NT2/D1 (cell line): ENCODE data around the gene S100A8.

Experiments used
- DNase-seq: peaks from one replicate; pipeline ENCODE4 v3.0.0-alpha.2; 2011; ENCODE audit warnings: low read depth, low spot score
- H3K27me3 ChIP-seq: 2 replicates; pipeline ENCODE4 v1.6.0; 2011; ENCODE audit warnings: mild to moderate bottlenecking; ENCODE audit not compliant: insufficient read length, insufficient read depth
- H3K36me3 ChIP-seq: 2 replicates; pipeline ENCODE4 v1.6.1; 2011; ENCODE audit warnings: mild to moderate bottlenecking, low read length, mixed read lengths; ENCODE audit not compliant: insufficient read depth, insufficient read length
- H3K4me1 ChIP-seq: 2 replicates; pipeline ENCODE4 v1.5.1; 2011; ENCODE audit not compliant: insufficient read depth, insufficient read length
- H3K4me3 ChIP-seq: 2 replicates; pipeline ENCODE4 v1.5.1; 2011; ENCODE audit warnings: low read depth; ENCODE audit not compliant: insufficient read length
- H3K9ac ChIP-seq: 2 replicates; pipeline ENCODE4 v1.6.0; 2011; ENCODE audit warnings: low read depth; ENCODE audit not compliant: insufficient read length
- H3K9me3 ChIP-seq: 2 replicates; pipeline ENCODE4 v1.5.1; 2011; ENCODE audit warnings: mild to moderate bottlenecking, low read length; ENCODE audit not compliant: insufficient read depth
- SUZ12 ChIP-seq: IDR thresholded peaks from 2 replicates; pipeline ENCODE4 v1.6.1; 2011; ENCODE audit not compliant: insufficient read length, insufficient read depth; ENCODE audit errors: extremely low read depth
- YY1 ChIP-seq: IDR thresholded peaks from 2 replicates; pipeline ENCODE4 v1.6.1; 2011; ENCODE audit not compliant: insufficient read length, insufficient read depth
- ZNF274 ChIP-seq: IDR thresholded peaks from 2 replicates; pipeline ENCODE4 v1.6.1; 2011; ENCODE audit warnings: mild to moderate bottlenecking, low read depth, low read length

The S100A8 gene

DNA sequence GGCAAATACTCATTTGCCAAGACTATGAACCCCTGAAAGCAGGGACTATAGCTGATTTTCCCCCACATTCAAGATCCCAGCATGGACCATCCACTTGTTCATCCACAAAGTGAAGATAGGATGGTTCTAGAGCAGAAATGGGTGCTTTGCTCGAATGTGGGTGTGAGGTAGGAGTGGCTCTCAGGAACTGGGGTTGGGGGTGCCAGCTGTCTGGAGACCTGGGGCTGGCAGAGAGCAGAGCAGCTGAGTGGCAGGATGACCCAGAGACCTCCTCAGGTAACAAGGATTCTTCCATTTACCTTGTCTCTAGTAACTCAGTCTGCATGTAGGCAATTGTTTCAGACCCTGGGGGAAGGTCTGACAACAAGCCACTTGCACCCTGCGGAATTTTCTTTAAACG lies 27.2 kb downstream of the S100A8 start:
- no peaks in the 10 kb centered on the region for H3K4me1 ChIP-seq

DNA sequence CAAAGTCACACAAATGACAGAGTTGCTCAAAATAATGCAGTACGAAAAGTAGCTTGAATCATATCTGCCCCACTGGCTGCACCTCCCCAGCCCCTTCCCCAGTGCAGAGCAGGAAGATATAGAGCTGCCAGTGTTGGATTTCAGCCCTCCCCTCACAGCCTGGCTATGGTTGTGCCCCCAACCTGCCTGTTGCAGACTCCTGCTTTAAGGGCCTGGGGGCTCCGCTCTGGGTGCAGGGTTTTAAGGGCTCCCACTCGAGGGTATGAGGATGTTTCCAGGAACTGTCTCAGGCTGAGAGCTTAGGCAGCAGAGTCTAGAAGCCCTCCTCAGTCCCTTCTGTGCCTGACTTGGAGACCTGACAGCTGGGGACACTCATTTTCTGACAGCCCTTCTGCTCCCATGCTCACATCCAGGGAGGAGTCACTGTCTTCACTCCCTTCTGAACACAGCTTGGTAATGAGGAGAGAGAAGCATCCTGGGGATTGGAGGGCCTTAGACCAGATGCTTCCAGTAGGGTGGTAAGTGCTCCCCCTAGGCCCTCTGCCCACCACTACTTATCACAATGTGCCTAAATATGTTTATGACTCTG lies 28.6 kb downstream of the S100A8 start:
- TF ChIP-seq ZNF274 (no peak), YY1 (no peak), SUZ12 (no peak)
- Histone ChIP-seq H3K4me1 (no peaks in the 10 kb centered on the region), H3K9me3 (no peaks in the 10 kb centered on the region), H3K27me3 (no peaks in the 10 kb centered on the region), H3K4me3 (no peak overlapping the region), H3K36me3 (no peaks in the 10 kb centered on the region), H3K9ac (no peak overlapping the region)
- no peak for DNase-seq

More for the DNA sequence above, 27.2 kb downstream of the S100A8 start:
- no peak for DNase-seq
- Histone ChIP-seq H3K9me3 (no peaks in the 10 kb centered on the region), H3K27me3 (no peaks in the 10 kb centered on the region), H3K36me3 (no peaks in the 10 kb centered on the region), H3K9ac (no peak overlapping the region), H3K4me3 (no peak overlapping the region)
- TF ChIP-seq YY1 (no peak), SUZ12 (no peak), ZNF274 (no peak)

DNA sequence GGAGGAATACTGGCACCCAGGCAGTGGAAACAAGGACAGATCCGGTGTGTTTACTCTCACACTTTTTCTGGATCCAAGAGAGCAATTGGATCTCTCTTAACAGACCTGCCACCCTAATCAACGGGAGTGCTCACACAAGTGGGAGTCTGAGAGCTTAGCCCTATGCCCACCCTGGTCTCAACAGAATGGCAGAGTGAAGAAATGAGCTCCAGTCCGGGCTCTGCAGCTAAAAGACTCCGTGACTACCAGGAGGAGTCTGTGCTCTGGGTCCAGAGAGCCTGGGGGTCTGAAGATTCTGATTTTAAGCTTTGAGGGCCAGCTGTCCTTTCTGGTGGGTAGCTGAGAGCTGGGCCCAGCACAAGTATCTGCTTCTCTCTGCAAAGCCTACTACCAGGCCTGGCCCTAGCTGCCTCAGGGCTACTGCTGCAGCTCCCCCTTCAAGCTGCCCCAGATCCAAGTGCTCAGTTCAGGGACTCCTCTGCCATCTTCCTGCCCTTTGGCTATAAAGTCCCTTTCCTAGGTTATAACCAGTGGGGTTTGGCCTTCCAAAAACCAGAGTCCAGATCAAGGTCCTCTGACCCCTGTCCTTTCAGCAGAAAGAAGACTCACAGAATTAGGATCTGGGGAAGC lies 29.3 kb downstream of the S100A8 start:
- Histone ChIP-seq H3K4me1 (no peaks in the 10 kb centered on the region), H3K36me3 (no peaks in the 10 kb centered on the region), H3K27me3 (no peaks in the 10 kb centered on the region), H3K9ac (no peak overlapping the region), H3K4me3 (no peak overlapping the region), H3K9me3 (no peaks in the 10 kb centered on the region)
- TF ChIP-seq YY1 (no peak), ZNF274 (no peak), SUZ12 (no peak)
- no peak for DNase-seq

DNA sequence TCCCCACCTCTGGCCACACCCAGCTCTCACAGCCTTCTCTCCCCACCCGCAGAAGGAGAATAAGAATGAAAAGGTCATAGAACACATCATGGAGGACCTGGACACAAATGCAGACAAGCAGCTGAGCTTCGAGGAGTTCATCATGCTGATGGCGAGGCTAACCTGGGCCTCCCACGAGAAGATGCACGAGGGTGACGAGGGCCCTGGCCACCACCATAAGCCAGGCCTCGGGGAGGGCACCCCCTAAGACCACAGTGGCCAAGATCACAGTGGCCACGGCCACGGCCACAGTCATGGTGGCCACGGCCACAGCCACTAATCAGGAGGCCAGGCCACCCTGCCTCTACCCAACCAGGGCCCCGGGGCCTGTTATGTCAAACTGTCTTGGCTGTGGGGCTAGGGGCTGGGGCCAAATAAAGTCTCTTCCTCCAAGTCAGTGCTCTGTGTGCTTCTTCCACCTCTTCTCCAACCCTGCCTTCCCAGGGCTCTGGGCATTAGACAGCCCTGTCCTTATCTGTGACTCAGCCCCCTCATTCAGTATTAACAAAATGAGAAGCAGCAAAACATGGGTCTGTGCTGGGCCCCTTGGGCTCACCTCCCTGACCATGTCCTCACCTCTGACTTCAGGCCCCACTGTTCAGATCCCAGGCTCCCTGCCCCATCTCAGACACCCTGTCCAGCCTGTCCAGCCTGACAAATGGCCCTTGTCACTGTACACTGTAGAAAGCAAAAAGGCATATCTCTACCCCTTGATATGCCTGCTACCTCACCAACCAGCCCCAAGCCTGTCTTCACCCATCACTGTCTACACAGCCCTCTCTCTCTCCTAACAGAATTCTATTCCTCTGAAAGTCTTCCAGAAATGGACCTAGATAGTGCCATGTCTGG lies 30.0 kb downstream of the S100A8 start:
- Histone ChIP-seq H3K4me3 (no peak overlapping the region), H3K27me3 (no peaks in the 10 kb centered on the region), H3K4me1 (no peaks in the 10 kb centered on the region), H3K36me3 (no peaks in the 10 kb centered on the region), H3K9ac (no peak overlapping the region), H3K9me3 (no peaks in the 10 kb centered on the region)
- no peak for DNase-seq
- TF ChIP-seq YY1 (no peak), SUZ12 (no peak), ZNF274 (no peak)

GRCh38 chr1:153360190-153360589 lies 30.7 kb downstream of the S100A8 start:
- no peaks in the 10 kb centered on the region for H3K36me3 ChIP-seq
- DNase-seq = no peak
- no peak for TF ChIP-seq ZNF274
- TF ChIP-seq YY1 = no peak
- H3K9ac ChIP-seq = no peak overlapping the region
- H3K9me3 ChIP-seq = no peaks in the 10 kb centered on the region
- H3K27me3 ChIP-seq = no peaks in the 10 kb centered on the region
- H3K4me1 ChIP-seq = no peaks in the 10 kb centered on the region
- H3K4me3 ChIP-seq = no peak overlapping the region

DNA sequence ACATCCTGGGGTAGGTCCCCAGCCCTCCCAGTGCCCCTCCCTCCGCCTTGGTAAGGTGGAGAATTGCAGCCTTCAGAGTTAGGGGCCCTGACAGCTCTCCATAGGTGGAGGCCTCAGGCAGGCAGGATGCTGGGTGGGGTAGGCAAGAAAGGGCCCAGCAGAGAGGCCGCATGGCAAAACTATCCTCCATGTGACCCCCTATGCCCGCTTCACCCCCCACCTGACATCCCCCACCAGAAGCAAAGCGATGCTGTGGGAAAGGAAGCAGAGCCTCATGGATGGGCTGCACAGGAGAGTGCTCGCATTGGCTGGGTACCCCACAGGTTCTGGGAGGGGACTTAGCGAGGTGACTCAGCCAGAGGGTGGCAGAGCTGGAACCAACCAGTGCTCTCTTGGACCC lies 31.6 kb downstream of the S100A8 start:
- no peak for TF ChIP-seq YY1
- no peak for TF ChIP-seq SUZ12
- TF ChIP-seq ZNF274 = no peak
- Histone ChIP-seq H3K9me3 (no peaks in the 10 kb centered on the region), H3K9ac (no peak overlapping the region), H3K4me3 (no peak overlapping the region), H3K4me1 (peaks cover 2% of the 10 kb centered on the region), H3K27me3 (no peaks in the 10 kb centered on the region), H3K36me3 (no peaks in the 10 kb centered on the region)
- no peak for DNase-seq

DNA sequence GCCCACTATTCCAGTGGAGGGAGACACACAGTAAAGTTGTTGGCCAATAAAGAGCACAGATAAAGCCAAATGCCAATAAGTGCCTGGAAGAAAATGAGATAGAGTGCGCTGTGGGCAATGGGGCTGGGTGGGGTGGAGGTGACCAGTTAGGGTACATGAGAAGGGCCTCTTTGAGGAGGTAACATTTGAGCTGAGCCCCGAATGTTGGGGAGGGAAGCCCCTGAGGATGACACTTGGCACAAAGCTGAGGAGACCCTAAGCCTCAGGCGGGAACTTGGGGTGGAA lies 32.2 kb downstream of the S100A8 start:
- TF ChIP-seq YY1 (no peak), ZNF274 (no peak), SUZ12 (no peak)
- Histone ChIP-seq H3K9me3 (no peaks in the 10 kb centered on the region), H3K4me1 (peaks cover 2% of the 10 kb centered on the region), H3K36me3 (no peaks in the 10 kb centered on the region), H3K4me3 (no peak overlapping the region), H3K9ac (no peak overlapping the region), H3K27me3 (no peaks in the 10 kb centered on the region)
- DNase-seq = no peak
